Measurements from ENCODE around the gene ERBIN. TPM values are rescaled to one million over a fixed set of nuclear protein-coding genes. Genes with fewer than 3 reads are reported as not detected.
"Not testable (repeated sequence)": the region's sequence is repeated elsewhere in the genome, so short reads cannot be mapped to it uniquely, and the experiment has no call there.

ERBIN gene
- polyA plus RNA-seq, 2 of the 4 experiments (the other 2 are of a cell fraction), result 24.3 to 57.7 TPM

- Histone ChIP-seq H3K27ac (no peak overlapping the region), H3K9me3 (no peaks in the 10 kb centered on the region), H3K4me1 (peaks cover 26% of the 10 kb centered on the region; the same call in 2 of the 3 replicates), H3K4me3 (no peak overlapping the region), H3K4me2 (no peak overlapping the region)
- WGBS (ENCODE audit: missing lambda C conversion rate), result 94% methylated on average over 1 of the region's 1 CpG
- CTCF ChIA-PET, result interaction anchor here (0.6 kb wide), 2 partner anchors 16 to 119 kb away, joined by 3 read pairs; no protein-coding TSS in a partner anchor
- TF ChIP-seq MAZ (IDR thresholded peaks at IDR 0.05; ENCODE audit: borderline replicate concordance, low read depth, low read length) (no peak), TP53 (CRISPR knock-in tag; IDR thresholded peaks at IDR 0.05) (no peak), JUNB (IDR thresholded peaks at IDR 0.05) (no peak), KDM1A (IDR thresholded peaks at IDR 0.05; ENCODE audit: low read depth) (no peak), TFCP2L1 (CRISPR knock-in tag; IDR thresholded peaks at IDR 0.05) (no peak), CBX2 (IDR thresholded peaks at IDR 0.05; ENCODE audit: borderline replicate concordance, low read depth) (no peak), HOXB5 (CRISPR knock-in tag; IDR thresholded peaks at IDR 0.05) (no peak), EP300 (IDR thresholded peaks at IDR 0.05) (no peak)
- ATAC-seq (no peak), DNase-seq (ENCODE audit: low read depth in 1 of 2, low spot score in 1 of 2) (no peak), FAIRE-seq (no peak)
- POLR2A ChIA-PET, result no interaction called here
Measured at GRCh38 chr5:65952259-65952658, 25.9 kb downstream of the ERBIN start.

GRCh38 chr5:65954200-65954599, 27.8 kb downstream of the ERBIN start:
- FAIRE-seq (no peak), ATAC-seq (no peak), DNase-seq (ENCODE audit: low read depth in 1 of 2, low spot score in 1 of 2) (no peak)
- CTCF ChIA-PET, result no interaction called here
- H3K27ac ChIP-seq, result no peak overlapping the region
- WGBS (ENCODE audit: missing lambda C conversion rate), result 89% methylated on average over 3 of the region's 3 CpGs
- H3K9me3 ChIP-seq, result no peaks in the 10 kb centered on the region
- H3K4me2 ChIP-seq, result no peak overlapping the region
- TF ChIP-seq FOSL2 (IDR thresholded peaks at IDR 0.05) (no peak), FOSL2 (CRISPR knock-in tag; IDR thresholded peaks at IDR 0.05) (no peak), KDM1A (IDR thresholded peaks at IDR 0.05; ENCODE audit: low read depth) (no peak), MAX (IDR thresholded peaks at IDR 0.05) (no peak), MAFK (IDR thresholded peaks at IDR 0.05; ENCODE audit: partially characterized antibody) (no peak), RARB (CRISPR knock-in tag; IDR thresholded peaks at IDR 0.05) (no peak), EP300 (IDR thresholded peaks at IDR 0.05) (no peak)
- H3K4me3 ChIP-seq, result no peak overlapping the region
- H3K4me1 ChIP-seq, result peaks cover 26% of the 10 kb centered on the region; the same call in 2 of the 3 replicates
- POLR2A ChIA-PET, result no interaction called here

GRCh38 chr5:65955746-65956145, 29.4 kb downstream of the ERBIN start:
- H3K4me2 ChIP-seq, result no peak overlapping the region; the same call in 2 of the 3 replicates
- ChIA-PET POLR2A (no interaction called here), CTCF (interaction anchor here (0.8 kb wide), 1 partner anchor 216 kb away, joined by 3 read pairs; no protein-coding TSS in a partner anchor)
- ATAC-seq (peak in 1 of 2 experiments; percentile 21; a peak in 1 of 6 replicates), DNase-seq (ENCODE audit: low read depth in 1 of 2, low spot score in 1 of 2) (no peak), FAIRE-seq (no peak)
- H3K4me1 ChIP-seq, result peaks cover 17% of the 10 kb centered on the region; the same call in 2 of the 3 replicates
- 82% methylated on average over 3 of the region's 3 CpGs for WGBS (ENCODE audit: missing lambda C conversion rate)
- H3K27ac ChIP-seq, result no peak overlapping the region
- H3K9me3 ChIP-seq, result no peaks in the 10 kb centered on the region
- H3K4me3 ChIP-seq, result no peak overlapping the region
- TF ChIP-seq FOXS1 (CRISPR knock-in tag; IDR thresholded peaks at IDR 0.05), result no peak
- no peak for TF ChIP-seq JUNB (IDR thresholded peaks at IDR 0.05)
- TF ChIP-seq SREBF2 (IDR thresholded peaks at IDR 0.05), result no peak
- TF ChIP-seq BCL3 (IDR thresholded peaks at IDR 0.05), result no peak
- TF ChIP-seq MAZ (IDR thresholded peaks at IDR 0.05; ENCODE audit: borderline replicate concordance, low read depth, low read length), result no peak
- no peak for TF ChIP-seq GATA3 (IDR thresholded peaks at IDR 0.05; ENCODE audit: borderline replicate concordance)
- TF ChIP-seq ZSCAN20 (CRISPR knock-in tag; IDR thresholded peaks at IDR 0.05), result no peak
- no peak for TF ChIP-seq FOSB (CRISPR knock-in tag; IDR thresholded peaks at IDR 0.05)
- no peak for TF ChIP-seq HOXA7 (CRISPR knock-in tag; IDR thresholded peaks at IDR 0.05)
- TF ChIP-seq CEBPB (IDR thresholded peaks at IDR 0.05), result no peak
- no peak for TF ChIP-seq HMGXB4 (CRISPR knock-in tag; IDR thresholded peaks at IDR 0.05; ENCODE audit: borderline replicate concordance)
- no peak for TF ChIP-seq ATOH8 (CRISPR knock-in tag; IDR thresholded peaks at IDR 0.05; ENCODE audit: low read depth)

- not testable (repeated sequence) for FAIRE-seq
Measured at GRCh38 chr5:65957703-65958102, 31.3 kb downstream of the ERBIN start.

More at GRCh38 chr5:65957703-65958102, 31.3 kb downstream of the ERBIN start:
- peaks cover 32% of the 10 kb centered on the region; the same call in 2 of the 3 replicates for H3K4me1 ChIP-seq
- POLR2A ChIA-PET; H3K4me3 ChIP-seq; H3K9me3 ChIP-seq; ATAC-seq; DNase-seq (ENCODE audit: low read depth in 1 of 2, low spot score in 1 of 2); H3K4me2 ChIP-seq; H3K27ac ChIP-seq: not testable (repeated sequence)
- 95% methylated on average over 7 of the region's 30 CpGs for WGBS (ENCODE audit: missing lambda C conversion rate)
- CTCF ChIA-PET, result interaction anchor here (0.6 kb wide), 1 partner anchor 142 kb away, joined by 3 read pairs; no protein-coding TSS in a partner anchor

All from A549 (cell line).